Prostate gland (tissue), 2 donors: ENCODE measurements around the gene DECR2.

ENCODE experiments used
- POLR2A ChIP-seq: fragments of 450-650 bp; IDR thresholded peaks from one replicate; pipeline ENCODE4 v1.6.1; 2016; ENCODE audit warnings: antibody characterized with exemption, mild to moderate bottlenecking
- TF ChIP-seq, protein P1 (sequence below), 4 experiments: fragments of 200-600 bp in 2 of 4; fragments of 450-650 bp in 2 of 4; sonication (generic) in 2 of 4; IDR thresholded peaks; 1 replicate in 3 of 4; 2 replicates in 1 of 4; pipeline ENCODE4 v1.5.1; 2016 to 2019; ENCODE audit warnings: antibody characterized with exemption in 4 of 4, mild to moderate bottlenecking in 2 of 4, moderate library complexity in 2 of 4

DNA sequence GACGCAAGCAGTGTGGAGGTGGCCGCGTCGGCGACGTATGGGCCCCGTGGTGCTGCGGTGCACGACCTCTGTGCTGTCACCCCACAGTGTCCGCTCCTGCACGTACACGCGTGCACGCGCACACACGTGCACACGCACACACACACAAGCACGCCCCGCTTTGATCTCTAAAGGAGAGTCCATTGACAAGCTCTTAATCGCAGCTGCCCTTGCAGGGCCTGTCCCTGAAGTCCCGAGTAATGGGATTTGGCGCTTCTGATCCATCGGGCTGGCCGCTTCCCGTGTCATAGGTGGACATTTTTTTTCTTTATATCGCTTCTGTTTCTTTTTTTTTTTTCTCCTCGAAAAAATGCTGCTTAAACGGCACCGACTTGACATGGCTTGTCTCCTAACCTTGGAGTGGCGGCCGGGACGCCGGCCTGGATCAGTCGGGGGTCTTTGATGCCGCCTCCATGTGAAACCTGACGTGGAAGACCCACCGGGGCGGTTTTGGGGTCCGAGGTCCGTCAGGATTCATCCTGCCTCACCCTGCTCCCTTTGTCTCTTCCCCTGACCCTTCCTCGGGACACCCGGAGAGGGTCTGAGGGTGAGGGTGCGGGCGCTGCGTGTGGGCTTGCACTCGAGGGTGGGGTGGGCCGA is 40.9 kb upstream of the DECR2 start:
- TF ChIP-seq, protein P1, sequence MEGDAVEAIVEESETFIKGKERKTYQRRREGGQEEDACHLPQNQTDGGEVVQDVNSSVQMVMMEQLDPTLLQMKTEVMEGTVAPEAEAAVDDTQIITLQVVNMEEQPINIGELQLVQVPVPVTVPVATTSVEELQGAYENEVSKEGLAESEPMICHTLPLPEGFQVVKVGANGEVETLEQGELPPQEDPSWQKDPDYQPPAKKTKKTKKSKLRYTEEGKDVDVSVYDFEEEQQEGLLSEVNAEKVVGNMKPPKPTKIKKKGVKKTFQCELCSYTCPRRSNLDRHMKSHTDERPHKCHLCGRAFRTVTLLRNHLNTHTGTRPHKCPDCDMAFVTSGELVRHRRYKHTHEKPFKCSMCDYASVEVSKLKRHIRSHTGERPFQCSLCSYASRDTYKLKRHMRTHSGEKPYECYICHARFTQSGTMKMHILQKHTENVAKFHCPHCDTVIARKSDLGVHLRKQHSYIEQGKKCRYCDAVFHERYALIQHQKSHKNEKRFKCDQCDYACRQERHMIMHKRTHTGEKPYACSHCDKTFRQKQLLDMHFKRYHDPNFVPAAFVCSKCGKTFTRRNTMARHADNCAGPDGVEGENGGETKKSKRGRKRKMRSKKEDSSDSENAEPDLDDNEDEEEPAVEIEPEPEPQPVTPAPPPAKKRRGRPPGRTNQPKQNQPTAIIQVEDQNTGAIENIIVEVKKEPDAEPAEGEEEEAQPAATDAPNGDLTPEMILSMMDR (IDR thresholded peaks at IDR 0.05), result no peak
- no peak for TF ChIP-seq POLR2A
